K562 (cell line): ENCODE measurements around the gene CBX2. TPM values are rescaled to one million over a fixed set of nuclear protein-coding genes. Genes with fewer than 3 reads are reported as not detected.

ENCODE experiments used
- ATAC-seq: fragments of 200-7000 bp; cut with Tn5 transposase; 3 replicates; pipeline ENCODE4 v1.9.1; 2020; ENCODE audit warnings: moderate library complexity
- BruUV-seq: library from RNA; stranded (reverse); fragments of 400-500 nt; replicated peaks from 2 replicates; lab custom pipeline; 2021; lab: Mats Ljungman, UMichigan
- CTCF ChIA-PET: fragments of 300-600 bp; formaldehyde crosslinking; extraction: SDS; loops from one replicate; lab custom pipeline; 2021; ENCODE audit warnings: low intra/inter-chr PET ratio; lab: Yijun Ruan, JAX
- POLR2A ChIA-PET: fragments of 300-600, 350-650 bp; sonication (Branson Sonifier 250); formaldehyde crosslinking; extraction: SDS; loops from one replicate; lab custom pipeline; 2021; ENCODE audit warnings: antibody characterized with exemption, inconsistent platforms; lab: Yijun Ruan, JAX
- DNase-seq, 4 experiments: peaks; one replicate each; pipeline versions ENCODE4 v3.0.0 to v3.0.0-alpha.2; 2011 to 2018; ENCODE audit warnings: low spot score in 3 of 4, mixed read lengths in 3 of 4; ENCODE audit errors: extremely low read depth in 1 of 4
- FAIRE-seq: peaks from 2 replicates; lab custom pipeline; 2011; peaks lifted over from hg19 to GRCh38; lab: Jason Lieb, UNC
- H2AFZ ChIP-seq: 2 replicates; pipeline ENCODE4 v1.6.0; 2011; ENCODE audit warnings: low read depth, low read length, control low read depth, inconsistent platforms
- H3K27ac ChIP-seq: fragments of 200-600 bp; 3 replicates; pipeline ENCODE4 v1.8.0; 2011; ENCODE audit warnings: low read depth, mild to moderate bottlenecking, control low read depth, inconsistent platforms, low read length, moderate library complexity, mixed read lengths; ENCODE audit errors: extremely low read depth
- H3K27me3 ChIP-seq, 2 experiments: fragments of 300-600 bp in 1 of 2; 2 replicates in 1 of 2; 3 replicates in 1 of 2; pipeline versions ENCODE4 v1.6.0 to v1.8.0; 2011; ENCODE audit warnings: inconsistent platforms in 2 of 2, low read length in 2 of 2, mild to moderate bottlenecking in 1 of 2, mixed read lengths in 1 of 2, moderate library complexity in 1 of 2; ENCODE audit not compliant: control insufficient read depth in 2 of 2, insufficient read depth in 2 of 2
- H3K36me3 ChIP-seq: fragments of 300-600 bp; 3 replicates; pipeline ENCODE4 v1.8.0; 2011; ENCODE audit warnings: mild to moderate bottlenecking, low read length, inconsistent platforms; ENCODE audit not compliant: control insufficient read depth, insufficient read depth
- H3K4me1 ChIP-seq, 2 experiments: fragments of 200-600 bp in 1 of 2; replicated peaks in 1 of 2; 2 replicates in 1 of 2; 3 replicates in 1 of 2; pipeline versions ENCODE4 v1.5.1 to v1.8.0; 2011; ENCODE audit warnings: inconsistent platforms in 2 of 2, low read length in 2 of 2, mild to moderate bottlenecking in 1 of 2, mixed read lengths in 1 of 2, moderate library complexity in 1 of 2; ENCODE audit not compliant: control insufficient read depth in 2 of 2, insufficient read depth in 2 of 2
- H3K4me2 ChIP-seq: 2 replicates; pipeline ENCODE4 v1.6.1; 2011; ENCODE audit warnings: low read length, control low read depth, inconsistent platforms, mixed read lengths; ENCODE audit not compliant: insufficient read depth
- H3K4me3 ChIP-seq: fragments of 200-600 bp; sonication (generic), shearing (Covaris generic); 2 replicates; pipeline ENCODE4 v1.5.1; 2016; ENCODE audit warnings: control low read depth, inconsistent platforms
- H3K79me2 ChIP-seq: fragments of 200-600 bp; 3 replicates; pipeline ENCODE4 v1.8.0; 2011; ENCODE audit warnings: low read length, inconsistent platforms; ENCODE audit not compliant: control insufficient read depth, insufficient read depth
- H3K9ac ChIP-seq, 2 experiments: 2 replicates each; pipeline versions ENCODE4 v1.6.0 to v1.6.1; 2011; ENCODE audit warnings: low read depth in 2 of 2, low read length in 2 of 2, control low read depth in 1 of 2, inconsistent platforms in 1 of 2, mild to moderate bottlenecking in 1 of 2, mixed read lengths in 1 of 2; ENCODE audit not compliant: insufficient read depth in 1 of 2
- H3K9me1 ChIP-seq: one replicate; pipeline ENCODE4 v1.6.0; 2011; ENCODE audit warnings: inconsistent platforms, mild to moderate bottlenecking, low read length, moderate library complexity; ENCODE audit not compliant: control insufficient read depth, insufficient read depth
- H3K9me3 ChIP-seq: replicated peaks from 2 replicates; pipeline ENCODE4 v1.5.1; 2011; ENCODE audit warnings: low read depth, low read length, inconsistent platforms; ENCODE audit not compliant: control insufficient read depth, insufficient read depth
- H4K20me1 ChIP-seq: replicated peaks from 2 replicates; pipeline ENCODE4 v1.6.1; 2011; ENCODE audit warnings: low read length, inconsistent platforms, mixed read lengths; ENCODE audit not compliant: control insufficient read depth, insufficient read depth
- HNRNPUL1 ChIP-seq: fragments of 200-400 bp; formaldehyde crosslinking; IDR thresholded peaks from 2 replicates; pipeline ENCODE4 v1.6.1; 2017; ENCODE audit warnings: low read length
- POLR2G ChIP-seq: fragments of 200-400 bp; formaldehyde crosslinking; IDR thresholded peaks from 2 replicates; pipeline ENCODE4 v1.6.1; 2017; ENCODE audit warnings: low read depth, mild to moderate bottlenecking, antibody characterized with exemption, low read length, moderate library complexity
- STAT5B ChIP-seq: fragments of 250-450 bp; sonication (Bioruptor Pico); IDR thresholded peaks from 2 replicates; pipeline ENCODE4 v1.8.0; 2021; ENCODE audit warnings: mild to moderate bottlenecking, inconsistent platforms
- WGBS: fragments of 100-300 bp; shearing (Covaris generic); methylation state at CpG from one replicate; pipeline ENCODE4 v1.1.6; 2016; ENCODE audit warnings: low coverage, mixed read lengths; ENCODE audit not compliant: insufficient coverage; ENCODE audit errors: missing lambda C conversion rate; 5-methylcytosine and 5-hydroxymethylcytosine counted together
- in situ Hi-C: fragments of 300-500 bp; cut with MboI; formaldehyde crosslinking; loops from 4 replicates; pipeline ENCODE4 v1.15.0; 2018; ENCODE audit warnings: inconsistent platforms, mixed read lengths
- intact Hi-C: fragments of 100-400 bp; cut with micrococcal nuclease; formaldehyde crosslinking; loops from 2 replicates; pipeline ENCODE4 v1.14.2; 2022
- polyA plus RNA-seq, 8 experiments: library from polyadenylated mRNA; depleted of rRNA in 4 of 8; stranded (reverse) in 5 of 8; unstranded in 3 of 8; fragments of >200 nt; fragmentation: Nextera tagmentation in 2 of 8; fragmentation: Illumina TruSeq in 1 of 8; extraction: Ambion mirVana in 2 of 8; extraction: Trizol in 1 of 8; gene quantifications; 2 replicates each; pipeline versions ENCODE4 v1.2.1 to v1.2.3, GENCODE V29; 2011 to 2014; ENCODE audit warnings: inconsistent platforms in 1 of 8, missing spikeins in 1 of 8
- total RNA-seq, 7 experiments: library from RNA; depleted of rRNA in 6 of 7; stranded (reverse); fragments of >200 nt in 6 of 7; fragmentation: Illumina TruSeq in 2 of 7; extraction: Trizol in 2 of 7; gene quantifications; 2 replicates each; pipeline versions ENCODE4 v1.2.1 to v1.2.3, GENCODE V29; 2011 to 2021; ENCODE audit warnings: low replicate concordance in 1 of 7

Gene CBX2
- total and polyA plus RNA-seq, 9 of the 15 experiments (the other 6 are each of a cell fraction or from before 2014, with no cell fraction given) = 0.66 to 26.9 (median 13.9) TPM

- H3K27ac ChIP-seq = no peak overlapping the region
- BruUV-seq = no TSS peak
- DNase-seq = no peak
- no peak for ATAC-seq
- no peaks in the 10 kb centered on the region for H3K27me3 ChIP-seq
- TF ChIP-seq HNRNPUL1 (no peak), POLR2G (peak; percentile 3), STAT5B (no peak)
- POLR2A ChIA-PET = interaction anchor here (0.6 to 2.1 kb wide), 8 partner anchors 8 to 100 kb away, joined by 3 to 11 read pairs (median 4); partner anchors contain the start of genes CBX2 and CBX8
- 76% methylated on average over 14 of the region's 15 CpGs for WGBS
- peaks cover 3 to 44% of the 10 kb centered on the region in 2 experiments; a peak in 2 of 5 replicates for H3K4me1 ChIP-seq
- no peaks in the 10 kb centered on the region for H3K9me1 ChIP-seq
- no peaks in the 10 kb centered on the region for H3K9me3 ChIP-seq
- H3K9ac ChIP-seq = peak overlapping the region in 1 of 2 experiments; percentile 75; a peak in 2 of 4 replicates
- H3K79me2 ChIP-seq = no peaks in the 10 kb centered on the region
- intact Hi-C loops = loop anchor here (5.0 kb wide), 1 partner anchor 39 kb away; no protein-coding TSS in a partner anchor
- H3K4me2 ChIP-seq = no peak overlapping the region
- in situ Hi-C loops = no loop called here
- no peak overlapping the region for H2AFZ ChIP-seq
- H3K36me3 ChIP-seq = peaks cover 41% of the 10 kb centered on the region; the same call in 1 of the 3 replicates
- no peaks in the 10 kb centered on the region for H4K20me1 ChIP-seq
- FAIRE-seq = no peak
- CTCF ChIA-PET = no interaction called here
- no peak overlapping the region for H3K4me3 ChIP-seq
These were observed 8.2 kb downstream of the CBX2 start for GRCh38 chr17:79785900-79786810.
